Uterus (tissue), 4 donors: ENCODE data around the gene CES5A. TPM values are rescaled to one million over a fixed set of nuclear protein-coding genes. Genes with fewer than 3 reads are reported as not detected.

Experiments used
- DNase-seq, 2 donors: peaks; one replicate each; pipeline ENCODE4 v3.0.0-alpha.2; 2019 to 2020
- H3K27ac ChIP-seq, 2 donors: fragments of 200-600 bp; sonication (generic); 1 replicate in 1 of 2; 2 replicates in 1 of 2; pipeline ENCODE4 v1.5.1; 2016 to 2018
- H3K27me3 ChIP-seq, 2 donors: fragments of 200-600 bp; sonication (generic); one replicate each; pipeline ENCODE4 v1.5.1; 2018 to 2019; ENCODE audit warnings: control low read depth in 1 of 2
- H3K36me3 ChIP-seq, 2 donors: fragments of 200-600 bp; sonication (generic); one replicate each; pipeline ENCODE4 v1.5.1; 2019; ENCODE audit warnings: control low read depth in 1 of 2
- H3K4me1 ChIP-seq, 2 donors: fragments of 200-600 bp; sonication (generic); one replicate each; pipeline ENCODE4 v1.5.1; 2018 to 2019; ENCODE audit warnings: control low read depth in 1 of 2
- H3K4me3 ChIP-seq, 2 donors: fragments of 200-600 bp; sonication (generic); 1 replicate in 1 of 2; 2 replicates in 1 of 2; pipeline ENCODE4 v1.5.1; 2018 to 2019; ENCODE audit warnings: mild to moderate bottlenecking in 1 of 2
- H3K9me3 ChIP-seq, 2 donors: fragments of 200-600 bp; sonication (generic); one replicate each; pipeline ENCODE4 v1.5.1; 2019; ENCODE audit warnings: control low read depth in 1 of 2
- POLR2A ChIP-seq, 2 donors: fragments of 450-650 bp; IDR thresholded peaks; one replicate each; pipeline ENCODE4 v1.6.1; 2016; ENCODE audit warnings: antibody characterized with exemption in 2 of 2, mild to moderate bottlenecking in 1 of 2, moderate library complexity in 1 of 2
- intact Hi-C: fragments of 100-400 bp; cut with DNase I; formaldehyde crosslinking; loops from one replicate; pipeline ENCODE4 v1.15.1; 2023; ENCODE audit warnings: low total_unique reads
- total RNA-seq, 4 donors: library from RNA; depleted of rRNA in 3 of 4; stranded (reverse); fragments of >200 nt in 3 of 4; gene quantifications; one replicate each; pipeline versions ENCODE4 v1.1.0 to v1.2.4, GENCODE V29; 2014 to 2023
- TF ChIP-seq, protein P1 (sequence below), 4 experiments: fragments of 200-600 bp in 2 of 4; fragments of 450-650 bp in 2 of 4; sonication (generic) in 2 of 4; IDR thresholded peaks; one replicate each; pipeline ENCODE4 v1.5.1; 2016 to 2019; ENCODE audit warnings: antibody characterized with exemption in 4 of 4, mild to moderate bottlenecking in 2 of 4, moderate library complexity in 1 of 4
- donor health status: DM: yes; HTN: yes; CAD: no.

CES5A gene
- total RNA-seq, 4 donors from 2014 or later = not detected

DNA sequence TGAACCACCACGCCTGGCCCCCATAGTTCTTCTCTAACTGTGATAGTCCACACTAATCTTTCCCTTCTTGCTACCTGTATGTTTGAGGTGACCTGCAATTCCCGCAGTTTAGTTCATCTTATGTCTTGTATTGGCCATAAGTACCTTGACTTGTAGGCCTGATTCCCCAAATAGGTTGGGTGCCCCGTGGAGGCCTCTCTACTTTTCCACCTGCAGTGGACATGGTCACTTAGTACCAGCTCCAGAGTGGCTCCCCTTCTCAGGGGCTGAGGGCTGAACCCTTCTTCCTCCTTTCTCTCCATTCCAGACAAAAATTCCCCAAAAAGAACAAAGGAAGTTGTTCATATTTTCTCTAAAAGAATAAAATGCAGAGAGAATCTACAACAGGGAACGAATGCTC is 33.5 kb upstream of the CES5A start:
- no peak overlapping the region for H3K27ac ChIP-seq
- H3K36me3 ChIP-seq = no peaks in the 10 kb centered on the region
- TF ChIP-seq, protein P1, sequence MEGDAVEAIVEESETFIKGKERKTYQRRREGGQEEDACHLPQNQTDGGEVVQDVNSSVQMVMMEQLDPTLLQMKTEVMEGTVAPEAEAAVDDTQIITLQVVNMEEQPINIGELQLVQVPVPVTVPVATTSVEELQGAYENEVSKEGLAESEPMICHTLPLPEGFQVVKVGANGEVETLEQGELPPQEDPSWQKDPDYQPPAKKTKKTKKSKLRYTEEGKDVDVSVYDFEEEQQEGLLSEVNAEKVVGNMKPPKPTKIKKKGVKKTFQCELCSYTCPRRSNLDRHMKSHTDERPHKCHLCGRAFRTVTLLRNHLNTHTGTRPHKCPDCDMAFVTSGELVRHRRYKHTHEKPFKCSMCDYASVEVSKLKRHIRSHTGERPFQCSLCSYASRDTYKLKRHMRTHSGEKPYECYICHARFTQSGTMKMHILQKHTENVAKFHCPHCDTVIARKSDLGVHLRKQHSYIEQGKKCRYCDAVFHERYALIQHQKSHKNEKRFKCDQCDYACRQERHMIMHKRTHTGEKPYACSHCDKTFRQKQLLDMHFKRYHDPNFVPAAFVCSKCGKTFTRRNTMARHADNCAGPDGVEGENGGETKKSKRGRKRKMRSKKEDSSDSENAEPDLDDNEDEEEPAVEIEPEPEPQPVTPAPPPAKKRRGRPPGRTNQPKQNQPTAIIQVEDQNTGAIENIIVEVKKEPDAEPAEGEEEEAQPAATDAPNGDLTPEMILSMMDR (IDR thresholded peaks at IDR 0.05) = no peak
- no peak for TF ChIP-seq POLR2A (IDR thresholded peaks at IDR 0.05)
- no peaks in the 10 kb centered on the region for H3K9me3 ChIP-seq
- H3K4me1 ChIP-seq = no peaks in the 10 kb centered on the region
- intact Hi-C loops = no loop called here
- no peak overlapping the region for H3K4me3 ChIP-seq
- no peaks in the 10 kb centered on the region for H3K27me3 ChIP-seq
- DNase-seq = no peak

- no peaks in the 10 kb centered on the region for H3K27me3 ChIP-seq
- no peak for DNase-seq
- TF ChIP-seq, protein P1 (IDR thresholded peaks at IDR 0.05) = no peak
- TF ChIP-seq POLR2A (IDR thresholded peaks at IDR 0.05) = no peak
- no peaks in the 10 kb centered on the region for H3K36me3 ChIP-seq
- no peaks in the 10 kb centered on the region for H3K4me1 ChIP-seq
- H3K4me3 ChIP-seq = no peak overlapping the region
- H3K27ac ChIP-seq = no peak overlapping the region
- no peaks in the 10 kb centered on the region for H3K9me3 ChIP-seq
- intact Hi-C loops = no loop called here
Measured at GRCh38 chr16:55907661-55908060, 32.5 kb upstream of the CES5A start.

GRCh38 chr16:55906123-55906522 is 30.9 kb upstream of the CES5A start:
- no peaks in the 10 kb centered on the region for H3K4me1 ChIP-seq
- H3K27ac ChIP-seq = no peak overlapping the region
- intact Hi-C loops = no loop called here
- TF ChIP-seq, protein P1 (IDR thresholded peaks at IDR 0.05) = no peak
- no peaks in the 10 kb centered on the region for H3K9me3 ChIP-seq
- no peaks in the 10 kb centered on the region for H3K36me3 ChIP-seq
- H3K27me3 ChIP-seq = no peaks in the 10 kb centered on the region
- no peak overlapping the region for H3K4me3 ChIP-seq
- no peak for DNase-seq

DNA sequence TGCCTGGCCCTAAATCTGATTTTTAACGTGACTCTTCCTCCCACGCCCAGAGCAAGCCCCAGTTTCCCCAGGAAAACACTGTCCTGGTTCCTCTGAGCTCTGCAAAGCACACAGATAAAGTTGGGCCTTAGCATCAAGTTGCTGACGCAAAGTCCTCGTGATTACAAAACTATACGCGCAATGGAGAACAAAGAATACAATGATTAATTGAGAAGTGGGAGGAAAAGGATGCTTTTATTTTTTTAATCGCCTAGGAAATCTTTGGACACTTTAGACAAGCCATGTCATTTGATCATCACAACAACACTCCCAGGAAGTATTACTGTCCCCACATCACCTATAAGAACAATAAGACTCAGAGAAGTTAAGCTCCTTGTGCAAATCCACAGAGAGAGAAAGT is 30.5 kb upstream of the CES5A start:
- Histone ChIP-seq H3K4me1 (no peaks in the 10 kb centered on the region), H3K27ac (no peak overlapping the region), H3K27me3 (no peaks in the 10 kb centered on the region), H3K9me3 (no peaks in the 10 kb centered on the region), H3K36me3 (no peaks in the 10 kb centered on the region), H3K4me3 (no peak overlapping the region)
- intact Hi-C loops = no loop called here
- DNase-seq = no peak
- no peak for TF ChIP-seq POLR2A (IDR thresholded peaks at IDR 0.05)
- TF ChIP-seq, protein P1 (IDR thresholded peaks at IDR 0.05) = no peak

DNA sequence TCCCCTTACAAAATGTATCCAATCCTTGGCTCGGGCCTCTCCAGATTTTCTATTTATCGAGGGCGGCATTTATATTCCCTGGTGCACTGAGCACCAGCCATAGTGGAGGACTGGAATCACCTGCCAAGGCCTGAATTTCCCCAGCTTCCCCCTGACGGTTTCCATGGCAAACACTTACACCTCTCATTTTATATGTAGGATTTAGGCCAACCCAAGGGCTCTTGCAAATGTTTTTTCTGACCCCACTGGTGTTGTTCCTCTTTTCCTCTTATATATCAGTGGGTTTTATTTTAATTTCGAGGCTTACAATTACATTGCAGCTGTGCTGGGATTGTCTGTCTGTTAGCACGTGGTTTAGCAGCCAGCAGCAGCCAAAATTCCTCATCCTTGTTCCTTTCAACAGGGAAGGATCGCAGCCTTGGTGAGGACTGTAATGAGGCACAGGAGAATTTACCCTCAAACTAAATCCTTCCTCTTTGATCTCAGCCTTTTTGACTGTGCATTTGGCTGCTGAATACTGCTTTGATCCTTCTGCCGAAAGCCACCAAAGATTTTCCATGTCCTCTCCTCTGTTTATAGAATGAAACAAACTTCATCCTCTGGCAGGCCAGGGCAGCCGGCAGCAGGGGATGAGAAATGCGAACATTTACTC is 26.5 kb upstream of the CES5A start:
- Histone ChIP-seq H3K4me3 (no peak overlapping the region), H3K27me3 (no peaks in the 10 kb centered on the region), H3K27ac (no peak overlapping the region), H3K36me3 (no peaks in the 10 kb centered on the region), H3K4me1 (no peaks in the 10 kb centered on the region), H3K9me3 (no peaks in the 10 kb centered on the region)
- TF ChIP-seq POLR2A (IDR thresholded peaks at IDR 0.05) = no peak
- TF ChIP-seq, protein P1 (IDR thresholded peaks at IDR 0.05) = no peak
- intact Hi-C loops = no loop called here
- DNase-seq = no peak
